ENCODE results near the gene ATP10B.

The ATP10B gene

DNA sequence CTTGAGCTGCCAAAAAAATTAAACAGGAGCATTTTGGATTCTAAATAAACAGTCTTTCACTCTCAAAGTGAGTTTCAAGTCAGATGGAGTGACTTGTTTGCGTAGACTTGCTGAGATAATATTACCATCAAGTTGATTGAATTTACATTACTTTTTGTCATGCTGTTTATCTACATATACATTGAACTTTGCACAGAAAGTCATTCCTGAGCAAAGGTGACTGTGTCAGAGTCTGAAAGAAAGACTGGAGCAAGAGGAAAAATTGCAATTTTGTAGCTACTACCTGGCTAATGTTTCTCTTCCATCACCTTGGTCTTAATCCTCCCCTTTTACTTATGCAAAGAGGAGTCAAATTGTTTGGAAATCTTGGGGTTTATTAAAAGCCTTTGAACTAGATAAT is 251.0 kb downstream of the ATP10B start:
- no peaks in the 10 kb centered on the region for H3K36me3 ChIP-seq
- H3K9me3 ChIP-seq: no peaks in the 10 kb centered on the region
- no peaks in the 10 kb centered on the region for H3K4me1 ChIP-seq (ENCODE audit: control insufficient read depth in 1 of 2, insufficient read depth in 1 of 2, low read depth in 1 of 2, low read length in 1 of 2)
- H3K27me3 ChIP-seq: no peaks in the 10 kb centered on the region
- H3K27ac ChIP-seq: no peak overlapping the region
- TF ChIP-seq, protein P1, sequence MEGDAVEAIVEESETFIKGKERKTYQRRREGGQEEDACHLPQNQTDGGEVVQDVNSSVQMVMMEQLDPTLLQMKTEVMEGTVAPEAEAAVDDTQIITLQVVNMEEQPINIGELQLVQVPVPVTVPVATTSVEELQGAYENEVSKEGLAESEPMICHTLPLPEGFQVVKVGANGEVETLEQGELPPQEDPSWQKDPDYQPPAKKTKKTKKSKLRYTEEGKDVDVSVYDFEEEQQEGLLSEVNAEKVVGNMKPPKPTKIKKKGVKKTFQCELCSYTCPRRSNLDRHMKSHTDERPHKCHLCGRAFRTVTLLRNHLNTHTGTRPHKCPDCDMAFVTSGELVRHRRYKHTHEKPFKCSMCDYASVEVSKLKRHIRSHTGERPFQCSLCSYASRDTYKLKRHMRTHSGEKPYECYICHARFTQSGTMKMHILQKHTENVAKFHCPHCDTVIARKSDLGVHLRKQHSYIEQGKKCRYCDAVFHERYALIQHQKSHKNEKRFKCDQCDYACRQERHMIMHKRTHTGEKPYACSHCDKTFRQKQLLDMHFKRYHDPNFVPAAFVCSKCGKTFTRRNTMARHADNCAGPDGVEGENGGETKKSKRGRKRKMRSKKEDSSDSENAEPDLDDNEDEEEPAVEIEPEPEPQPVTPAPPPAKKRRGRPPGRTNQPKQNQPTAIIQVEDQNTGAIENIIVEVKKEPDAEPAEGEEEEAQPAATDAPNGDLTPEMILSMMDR (IDR thresholded peaks at IDR 0.05): no peak
- no peak overlapping the region for H3K4me3 ChIP-seq (ENCODE audit: low read depth in 1 of 2, low read length in 1 of 2)

DNA sequence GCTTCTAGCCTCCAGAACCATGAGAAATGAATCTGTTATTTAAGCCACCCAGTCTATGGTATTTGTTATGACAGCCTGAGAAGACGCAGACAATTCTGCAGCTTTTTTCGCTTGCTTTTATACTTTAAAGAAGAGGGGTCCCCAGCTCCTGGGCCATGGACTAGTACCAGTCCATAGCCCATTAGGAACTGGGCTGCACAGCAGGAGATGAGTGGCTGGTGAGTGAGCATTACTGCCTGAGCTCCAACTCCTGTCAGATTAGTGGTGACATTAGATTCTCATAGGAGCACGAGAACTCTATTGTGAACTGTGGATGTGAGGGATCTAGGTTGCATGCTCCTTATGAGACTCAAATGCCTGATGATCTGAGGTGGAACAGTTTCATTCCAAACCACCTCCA is 278.7 kb downstream of the ATP10B start:
- TF ChIP-seq, protein P1 (IDR thresholded peaks at IDR 0.05): no peak
- Histone ChIP-seq H3K27me3 (no peaks in the 10 kb centered on the region), H3K9me3 (no peaks in the 10 kb centered on the region), H3K36me3 (no peaks in the 10 kb centered on the region), H3K27ac (no peak overlapping the region), H3K4me1 (ENCODE audit: control insufficient read depth in 1 of 2, insufficient read depth in 1 of 2, low read depth in 1 of 2, low read length in 1 of 2) (no peaks in the 10 kb centered on the region), H3K4me3 (ENCODE audit: low read depth in 1 of 2, low read length in 1 of 2) (no peak overlapping the region)

DNA sequence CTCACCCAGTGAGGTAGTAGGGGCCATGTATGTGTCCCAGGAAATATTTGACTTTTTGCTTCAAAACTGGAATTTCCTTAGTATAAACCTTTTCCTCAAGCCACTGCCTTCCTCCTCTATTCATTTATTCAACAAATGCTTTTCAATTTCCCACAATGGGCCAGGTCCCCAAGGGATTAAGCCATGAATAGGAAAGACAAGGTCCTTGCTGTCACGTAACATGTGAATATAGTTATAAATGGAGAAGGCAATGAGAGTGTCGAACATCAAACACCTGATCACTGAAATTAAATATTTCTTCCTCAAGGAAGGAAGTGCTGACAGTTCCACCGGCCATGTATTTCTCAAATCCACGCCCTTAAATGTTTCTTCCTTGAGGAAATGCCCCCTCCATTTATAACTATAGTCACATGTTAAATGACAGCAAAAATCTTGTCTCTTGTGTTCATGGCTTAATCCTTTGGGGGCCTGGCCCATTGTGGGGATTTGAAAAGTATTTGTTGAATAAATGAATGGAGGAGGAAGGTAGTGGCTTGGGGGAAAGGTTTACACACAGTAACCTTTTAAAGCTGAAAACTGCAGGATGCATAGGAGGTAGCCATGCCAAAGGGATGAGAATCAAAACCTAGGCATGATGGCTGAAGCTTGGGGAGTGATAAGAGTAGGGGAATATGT is 284.8 kb downstream of the ATP10B start:
- Histone ChIP-seq H3K9me3 (no peaks in the 10 kb centered on the region), H3K27ac (no peak overlapping the region), H3K36me3 (no peaks in the 10 kb centered on the region), H3K4me3 (ENCODE audit: low read depth in 1 of 2, low read length in 1 of 2) (no peak overlapping the region), H3K4me1 (ENCODE audit: control insufficient read depth in 1 of 2, insufficient read depth in 1 of 2, low read depth in 1 of 2, low read length in 1 of 2) (no peaks in the 10 kb centered on the region), H3K27me3 (no peaks in the 10 kb centered on the region)
- TF ChIP-seq, protein P1 (IDR thresholded peaks at IDR 0.05): no peak

DNA sequence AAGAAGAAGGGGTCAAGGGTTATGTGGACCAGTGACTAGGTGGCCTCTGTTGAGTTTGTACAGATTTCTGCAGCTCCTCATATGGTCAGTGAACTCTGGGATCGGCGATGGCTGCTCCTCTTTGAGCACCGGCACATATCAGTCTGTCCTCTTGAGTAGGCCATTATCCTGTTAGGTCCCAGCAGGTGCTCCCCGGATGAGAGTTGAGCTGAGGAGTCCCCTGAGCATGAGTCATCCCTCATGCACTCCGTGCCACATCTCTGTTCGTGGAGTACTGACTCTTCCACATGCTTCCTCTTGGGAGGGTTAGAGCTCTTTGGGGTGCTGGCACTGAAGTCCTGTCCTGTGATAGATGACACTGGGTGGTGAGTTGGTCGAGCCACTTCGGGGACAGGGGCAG is 286.6 kb downstream of the ATP10B start:
- no peaks in the 10 kb centered on the region for H3K9me3 ChIP-seq
- TF ChIP-seq, protein P1 (IDR thresholded peaks at IDR 0.05): no peak

DNA sequence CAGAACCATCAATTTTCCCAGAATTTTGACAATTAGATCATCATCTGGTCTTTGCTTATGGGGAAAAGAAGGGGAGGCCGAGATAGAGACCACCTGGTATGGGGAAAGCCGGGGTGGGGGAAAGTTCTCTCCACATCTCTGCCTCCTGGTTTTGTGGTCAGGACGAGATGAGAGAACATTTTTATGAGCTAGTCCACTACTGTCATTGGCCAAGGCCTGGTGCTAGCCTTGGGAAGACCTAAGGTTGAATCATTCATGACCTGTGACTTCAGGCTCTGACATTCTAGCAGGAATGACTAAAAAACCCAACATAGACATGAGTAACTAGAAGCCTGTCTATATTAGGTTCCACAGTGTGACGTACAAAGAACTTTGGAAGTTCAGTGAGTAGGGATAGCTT is 295.2 kb downstream of the ATP10B start:
- TF ChIP-seq, protein P1 (IDR thresholded peaks at IDR 0.05): no peak
- Histone ChIP-seq H3K36me3 (no peaks in the 10 kb centered on the region), H3K4me1 (ENCODE audit: control insufficient read depth in 1 of 2, insufficient read depth in 1 of 2, low read depth in 1 of 2, low read length in 1 of 2) (no peaks in the 10 kb centered on the region)

More for the DNA sequence above, 286.6 kb downstream of the ATP10B start:
- H3K36me3 ChIP-seq: no peaks in the 10 kb centered on the region
- H3K4me3 ChIP-seq (ENCODE audit: low read depth in 1 of 2, low read length in 1 of 2): no peak overlapping the region
- no peaks in the 10 kb centered on the region for H3K4me1 ChIP-seq (ENCODE audit: control insufficient read depth in 1 of 2, insufficient read depth in 1 of 2, low read depth in 1 of 2, low read length in 1 of 2)
- H3K27me3 ChIP-seq: no peaks in the 10 kb centered on the region
- no peak overlapping the region for H3K27ac ChIP-seq

More for the DNA sequence above, 295.2 kb downstream of the ATP10B start:
- Histone ChIP-seq H3K27ac (no peak overlapping the region), H3K27me3 (no peaks in the 10 kb centered on the region), H3K9me3 (no peaks in the 10 kb centered on the region), H3K4me3 (ENCODE audit: low read depth in 1 of 2, low read length in 1 of 2) (no peak overlapping the region)

All from neutrophil (primary cell).